Stomach (tissue), 9 donors: ENCODE measurements around the gene ASTN2. TPM values are rescaled to one million over a fixed set of nuclear protein-coding genes. Genes with fewer than 3 reads are reported as not detected.

ENCODE experiments used
- DNase-seq, 2 donors: peaks; one replicate each; pipeline versions ENCODE4 v3.0.0 to v3.0.0-alpha.2; 2013 to 2019
- H3K27ac ChIP-seq, 5 donors: fragments of 200-600 bp in 4 of 5; sonication (generic) in 4 of 5; one replicate each; pipeline ENCODE4 v1.5.1; 2013 to 2019; ENCODE audit warnings: mild to moderate bottlenecking in 1 of 5, moderate library complexity in 1 of 5
- H3K27me3 ChIP-seq, 3 donors: fragments of 200-600 bp; sonication (generic); one replicate each; pipeline ENCODE4 v1.5.1; 2017 to 2019; ENCODE audit warnings: mixed run types in 1 of 3
- H3K36me3 ChIP-seq, 4 donors: fragments of 200-600 bp; sonication (generic); 1 replicate in 3 of 4; 2 replicates in 1 of 4; pipeline ENCODE4 v1.5.1; 2016 to 2019
- H3K4me1 ChIP-seq, 4 donors: fragments of 200-600 bp; sonication (generic); one replicate each; pipeline ENCODE4 v1.5.1; 2016 to 2019
- H3K4me3 ChIP-seq, 4 donors: fragments of 200-600 bp; sonication (generic) in 3 of 4; one replicate each; pipeline ENCODE4 v1.5.1; 2016 to 2019; ENCODE audit warnings: mild to moderate bottlenecking in 1 of 4
- H3K9me3 ChIP-seq, 4 donors: fragments of 200-600 bp; sonication (generic); one replicate each; pipeline ENCODE4 v1.5.1; 2016 to 2019
- EP300 ChIP-seq: sonication (generic); formaldehyde crosslinking; IDR thresholded peaks from one replicate; pipeline ENCODE4 v1.6.1; 2017; ENCODE audit warnings: antibody characterized with exemption
- POLR2A ChIP-seq, 4 donors: fragments of 450-650 bp; IDR thresholded peaks; one replicate each; pipeline ENCODE4 v1.6.1; 2016; ENCODE audit warnings: antibody characterized with exemption in 4 of 4, control low read depth in 2 of 4, mild to moderate bottlenecking in 1 of 4, moderate library complexity in 1 of 4
- POLR2AphosphoS5 ChIP-seq, 3 donors: sonication (generic); formaldehyde crosslinking; IDR thresholded peaks; one replicate each; pipeline ENCODE4 v1.6.1; 2016; ENCODE audit warnings: antibody characterized with exemption in 3 of 3
- WGBS, 5 donors: extraction: QIAGEN DNeasy Blood & Tissue Kit in 3 of 5; methylation state at CpG; one replicate each; pipeline versions ENCODE4 v1.1.5 to v1.1.7; 2013 to 2018; 5-methylcytosine and 5-hydroxymethylcytosine counted together
- intact Hi-C: fragments of 100-400 bp; cut with DNase I; formaldehyde crosslinking; loops from one replicate; pipeline ENCODE4 v1.15.1; 2023; ENCODE audit warnings: low total_unique reads
- polyA plus RNA-seq, 3 donors: library from polyadenylated mRNA; stranded (reverse); fragments of 200-250 nt; gene quantifications; one replicate each; pipeline ENCODE4 v1.2.3, GENCODE V29; 2013
- total RNA-seq, 5 donors: library from RNA; depleted of rRNA; stranded (reverse); fragments of >200 nt; gene quantifications; one replicate each; pipeline versions ENCODE4 v1.1.0 to v1.2.3, GENCODE V29; 2014 to 2016
- TF ChIP-seq, protein P1 (sequence below), 7 experiments: fragments of 450-650 bp in 4 of 7; fragments of 200-600 bp in 3 of 7; sonication (generic) in 3 of 7; IDR thresholded peaks; one replicate each; pipeline ENCODE4 v1.5.1; 2016 to 2019; ENCODE audit warnings: antibody characterized with exemption in 7 of 7, control low read depth in 2 of 7, mild to moderate bottlenecking in 1 of 7
- donor health status: healthy with polysubstance abuse.
- donor health status: Bipolar disorder and iron deficiency.
- donor health status: healthy.

The ASTN2 gene
- total and polyA plus RNA-seq, 8 donors: 2.1 to 22.3 (median 4.2) TPM; not detected in 1

DNA sequence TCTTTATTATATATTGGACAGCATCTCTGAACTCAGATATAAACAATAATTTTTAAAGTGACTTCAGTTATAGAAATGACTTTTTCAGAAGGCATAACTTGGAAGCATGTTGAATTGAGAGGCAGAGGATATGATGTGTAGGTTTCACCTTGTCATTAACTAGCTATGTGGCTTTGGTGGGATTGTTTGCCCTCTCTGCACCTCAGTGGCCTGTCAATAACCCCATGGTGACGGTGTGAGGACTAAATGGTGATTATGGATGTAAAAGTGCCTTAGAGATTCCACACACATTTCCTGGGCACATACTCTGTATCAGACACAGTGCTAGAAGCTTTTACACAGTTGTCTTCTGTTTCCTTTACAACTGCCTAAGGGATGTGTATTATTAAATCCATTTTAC is 962.6 kb downstream of the ASTN2 start:
- no peak for TF ChIP-seq POLR2A (IDR thresholded peaks at IDR 0.05)
- TF ChIP-seq POLR2AphosphoS5 (IDR thresholded peaks at IDR 0.05): no peak
- TF ChIP-seq EP300: no peak
- TF ChIP-seq, protein P1, sequence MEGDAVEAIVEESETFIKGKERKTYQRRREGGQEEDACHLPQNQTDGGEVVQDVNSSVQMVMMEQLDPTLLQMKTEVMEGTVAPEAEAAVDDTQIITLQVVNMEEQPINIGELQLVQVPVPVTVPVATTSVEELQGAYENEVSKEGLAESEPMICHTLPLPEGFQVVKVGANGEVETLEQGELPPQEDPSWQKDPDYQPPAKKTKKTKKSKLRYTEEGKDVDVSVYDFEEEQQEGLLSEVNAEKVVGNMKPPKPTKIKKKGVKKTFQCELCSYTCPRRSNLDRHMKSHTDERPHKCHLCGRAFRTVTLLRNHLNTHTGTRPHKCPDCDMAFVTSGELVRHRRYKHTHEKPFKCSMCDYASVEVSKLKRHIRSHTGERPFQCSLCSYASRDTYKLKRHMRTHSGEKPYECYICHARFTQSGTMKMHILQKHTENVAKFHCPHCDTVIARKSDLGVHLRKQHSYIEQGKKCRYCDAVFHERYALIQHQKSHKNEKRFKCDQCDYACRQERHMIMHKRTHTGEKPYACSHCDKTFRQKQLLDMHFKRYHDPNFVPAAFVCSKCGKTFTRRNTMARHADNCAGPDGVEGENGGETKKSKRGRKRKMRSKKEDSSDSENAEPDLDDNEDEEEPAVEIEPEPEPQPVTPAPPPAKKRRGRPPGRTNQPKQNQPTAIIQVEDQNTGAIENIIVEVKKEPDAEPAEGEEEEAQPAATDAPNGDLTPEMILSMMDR (IDR thresholded peaks at IDR 0.05): no peak
- Histone ChIP-seq H3K27me3 (no peaks in the 10 kb centered on the region), H3K4me3 (no peak overlapping the region), H3K4me1 (peaks cover 0 to 7% (median 0%) of the 10 kb centered on the region in 4 donors), H3K9me3 (peaks cover 0 to 11% (median 5%) of the 10 kb centered on the region in 4 donors), H3K36me3 (no peaks in the 10 kb centered on the region), H3K27ac (no peak overlapping the region)
- intact Hi-C loops: no loop called here
- 82 to 95% (median 92%) methylated on average over 1 of the region's 1 CpG for WGBS, 5 donors
- DNase-seq: no peak

DNA sequence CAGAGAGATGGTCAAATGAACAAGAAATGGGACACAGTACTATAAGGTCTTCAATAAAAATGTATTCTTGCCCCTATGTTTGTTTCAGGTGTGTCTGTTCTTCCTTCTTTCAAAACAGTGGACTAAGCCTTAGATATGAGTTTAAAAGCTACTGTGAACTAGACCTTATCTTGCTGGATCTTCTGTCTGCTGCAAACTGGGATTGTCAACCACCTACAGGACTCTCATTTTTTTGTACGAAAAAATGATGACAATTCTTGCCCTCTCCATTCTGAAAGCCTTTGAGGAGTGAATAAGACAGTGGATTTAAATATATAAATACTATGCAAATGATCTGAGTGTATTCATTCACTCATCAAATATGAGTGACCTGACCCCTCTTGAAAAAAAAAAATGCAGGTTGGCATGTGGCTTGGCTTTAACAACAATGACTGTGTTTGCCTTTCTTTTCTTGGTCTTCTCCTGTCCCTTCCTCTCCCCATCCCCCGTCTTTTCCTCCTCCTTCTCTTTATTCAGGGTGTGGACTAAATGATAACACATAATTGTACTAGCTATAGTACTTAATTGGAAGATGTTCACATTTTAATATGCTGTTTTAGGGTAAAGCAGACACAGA is 963.2 kb downstream of the ASTN2 start:
- DNase-seq: no peak
- no peaks in the 10 kb centered on the region for H3K36me3 ChIP-seq
- H3K4me3 ChIP-seq: no peak overlapping the region
- H3K27me3 ChIP-seq: no peaks in the 10 kb centered on the region
- WGBS, 5 donors: 54 to 73% (median 67%) methylated on average over 2 of the region's 2 CpGs
- TF ChIP-seq POLR2AphosphoS5 (IDR thresholded peaks at IDR 0.05) (no peak), POLR2A (IDR thresholded peaks at IDR 0.05) (no peak), EP300 (no peak)
- TF ChIP-seq, protein P1 (IDR thresholded peaks at IDR 0.05): no peak
- peaks cover 0 to 7% (median 0%) of the 10 kb centered on the region in 4 donors for H3K4me1 ChIP-seq
- H3K9me3 ChIP-seq: peaks cover 0 to 5% (median 2%) of the 10 kb centered on the region in 4 donors
- intact Hi-C loops: no loop called here
- no peak overlapping the region for H3K27ac ChIP-seq

DNA sequence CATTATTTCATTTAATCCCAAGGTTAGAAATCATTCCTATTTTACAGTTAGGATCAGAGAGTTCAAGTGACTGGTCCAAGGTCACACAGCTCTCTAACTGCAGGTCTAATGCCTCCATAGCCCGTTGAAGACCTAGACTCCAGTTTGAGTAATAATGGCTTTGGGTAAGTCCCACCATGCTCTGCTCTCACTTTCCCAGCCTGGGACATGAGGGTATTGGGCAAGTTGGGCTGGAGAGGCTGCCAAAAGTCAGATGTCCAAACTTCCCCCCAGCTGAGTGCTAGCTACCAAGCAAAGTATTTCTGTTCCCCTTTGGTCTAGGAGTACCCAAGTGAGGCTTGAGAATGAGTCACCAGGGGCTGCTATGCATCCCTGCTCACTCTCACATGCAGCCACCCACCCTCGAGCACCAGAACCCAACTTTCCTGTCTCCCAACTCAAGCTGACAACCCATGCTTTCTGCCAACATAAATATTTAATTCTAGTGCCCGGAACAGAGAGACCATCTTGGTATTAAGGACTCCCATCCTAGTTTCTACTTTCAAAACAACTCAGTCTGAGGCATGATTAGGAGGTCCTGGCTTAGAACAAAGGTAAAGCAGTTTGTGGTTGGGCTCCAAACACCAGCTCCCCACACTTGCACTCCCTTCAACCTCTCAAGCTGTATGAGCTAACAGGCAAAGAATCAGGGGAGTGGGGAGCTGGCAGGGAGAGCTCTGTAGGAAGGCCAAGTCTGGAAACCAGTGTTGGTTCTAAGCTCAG is 964.3 kb downstream of the ASTN2 start:
- WGBS, 5 donors: 37 to 62% (median 46%) methylated on average over 3 of the region's 3 CpGs
- Histone ChIP-seq H3K4me1 (peaks cover 0 to 7% (median 0%) of the 10 kb centered on the region in 4 donors), H3K27me3 (no peaks in the 10 kb centered on the region), H3K9me3 (no peaks in the 10 kb centered on the region), H3K27ac (no peak overlapping the region), H3K4me3 (no peak overlapping the region), H3K36me3 (no peaks in the 10 kb centered on the region)
- DNase-seq: peak in 1 of 2 donors; percentile 70
- TF ChIP-seq POLR2A (IDR thresholded peaks at IDR 0.05): no peak
- TF ChIP-seq POLR2AphosphoS5 (IDR thresholded peaks at IDR 0.05): peak in 1 of 3 donors; percentile 23
- intact Hi-C loops: no loop called here

DNA sequence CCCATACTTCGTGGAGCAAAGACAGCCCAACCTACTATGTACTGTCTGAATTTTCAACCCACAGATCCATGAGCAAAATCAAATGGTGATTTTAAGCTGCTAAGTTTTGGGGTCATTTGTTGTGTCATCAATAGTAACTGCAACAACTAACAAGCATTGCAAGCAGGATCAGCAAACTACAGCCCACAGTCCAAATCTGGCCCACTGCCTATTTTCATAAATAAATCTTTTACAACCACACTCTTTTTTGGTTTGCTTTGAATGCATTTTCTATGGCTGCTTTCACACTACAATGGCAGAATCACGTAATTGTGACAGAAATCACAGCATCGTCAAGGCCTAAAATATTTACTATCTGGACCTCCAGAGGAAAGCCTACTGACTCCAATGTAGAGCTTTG is 964.9 kb downstream of the ASTN2 start:
- H3K36me3 ChIP-seq: no peaks in the 10 kb centered on the region
- TF ChIP-seq POLR2AphosphoS5 (IDR thresholded peaks at IDR 0.05): no peak
- no peak for TF ChIP-seq EP300
- no peak for TF ChIP-seq POLR2A (IDR thresholded peaks at IDR 0.05)
- TF ChIP-seq, protein P1 (IDR thresholded peaks at IDR 0.05): no peak
- H3K27ac ChIP-seq: no peak overlapping the region
- 81 to 91% (median 89%) methylated on average over 3 of the region's 3 CpGs for WGBS, 5 donors
- H3K27me3 ChIP-seq: no peaks in the 10 kb centered on the region
- H3K4me1 ChIP-seq: peaks cover 0 to 7% (median 0%) of the 10 kb centered on the region in 4 donors
- DNase-seq: no peak
- H3K4me3 ChIP-seq: no peak overlapping the region
- H3K9me3 ChIP-seq: no peaks in the 10 kb centered on the region
- intact Hi-C loops: no loop called here
